ENCODE data around the gene RTN4IP1. TPM values are rescaled to one million over a fixed set of nuclear protein-coding genes. Genes with fewer than 3 reads are reported as not detected.

Gene RTN4IP1
- polyA plus RNA-seq, 1 donor from 2014 or later: 8.5 TPM

GRCh38 chr6:106546261-106546690 is 83.0 kb downstream of the RTN4IP1 start:
- Histone ChIP-seq H3K9me2 (ENCODE audit: insufficient read depth, low read length) (no peaks in the 10 kb centered on the region), H4K20me1 (ENCODE audit: insufficient read depth) (no peaks in the 10 kb centered on the region), H3K27me3 (ENCODE audit: insufficient read depth, low read depth, low read length) (no peaks in the 10 kb centered on the region), H3K9me3 (ENCODE audit: low read length) (no peaks in the 10 kb centered on the region), H3K4me2 (ENCODE audit: low read length) (no peak overlapping the region), H3K4me3 (ENCODE audit: low read length) (no peak overlapping the region), H3K79me2 (replicated peaks; ENCODE audit: insufficient read depth, low read length) (no peaks in the 10 kb centered on the region), H3K9ac (ENCODE audit: low read length) (no peak overlapping the region), H3K36me3 (ENCODE audit: insufficient read depth, low read length) (no peaks in the 10 kb centered on the region), H3K27ac (ENCODE audit: low read length) (no peak overlapping the region), H2AFZ (ENCODE audit: low read depth, low read length) (no peak overlapping the region), H3F3A (ENCODE audit: insufficient read depth, low read length, poor library complexity, severe bottlenecking) (no peaks in the 10 kb centered on the region)
- no peak for TF ChIP-seq SMC3 (conservative IDR thresholded peaks at IDR 0.05; ENCODE audit: poor library complexity)
- TF ChIP-seq CTCF (IDR thresholded peaks at IDR 0.05; ENCODE audit: poor library complexity, severe bottlenecking): no peak
- no peak for TF ChIP-seq REST (IDR thresholded peaks at IDR 0.05; ENCODE audit: borderline replicate concordance)
- no peak for TF ChIP-seq EP300 (conservative IDR thresholded peaks at IDR 0.05; ENCODE audit: poor library complexity, severe bottlenecking)
- TF ChIP-seq TAF1 (IDR thresholded peaks at IDR 0.05; ENCODE audit: low read depth): no peak
- no peak for TF ChIP-seq EZH2 (IDR thresholded peaks at IDR 0.05; ENCODE audit: borderline replicate concordance, insufficient read depth, low read length, poor library complexity, severe bottlenecking)
- no peak for TF ChIP-seq RAD21 (conservative IDR thresholded peaks at IDR 0.05)
- no peak for TF ChIP-seq MXI1 (conservative IDR thresholded peaks at IDR 0.05; ENCODE audit: poor library complexity, severe bottlenecking)
- TF ChIP-seq POLR2AphosphoS5 (IDR thresholded peaks at IDR 0.05): no peak

- H4K20me1 ChIP-seq (ENCODE audit: insufficient read depth): no peaks in the 10 kb centered on the region
- no peak overlapping the region for H3K4me2 ChIP-seq (ENCODE audit: low read length)
- no peaks in the 10 kb centered on the region for H3K79me2 ChIP-seq (replicated peaks; ENCODE audit: insufficient read depth, low read length)
- no peaks in the 10 kb centered on the region for H3K36me3 ChIP-seq (ENCODE audit: insufficient read depth, low read length)
- H3F3A ChIP-seq (ENCODE audit: insufficient read depth, low read length, poor library complexity, severe bottlenecking): no peaks in the 10 kb centered on the region
- no peak overlapping the region for H2AFZ ChIP-seq (ENCODE audit: low read depth, low read length)
- H3K9me2 ChIP-seq (ENCODE audit: insufficient read depth, low read length): no peaks in the 10 kb centered on the region
- TF ChIP-seq REST (IDR thresholded peaks at IDR 0.05; ENCODE audit: borderline replicate concordance): no peak
- TF ChIP-seq POLR2AphosphoS5 (IDR thresholded peaks at IDR 0.05): no peak
- TF ChIP-seq RAD21 (conservative IDR thresholded peaks at IDR 0.05): no peak
- no peak for TF ChIP-seq SMC3 (conservative IDR thresholded peaks at IDR 0.05; ENCODE audit: poor library complexity)
- TF ChIP-seq CTCF (IDR thresholded peaks at IDR 0.05; ENCODE audit: poor library complexity, severe bottlenecking): no peak
- no peak for TF ChIP-seq TAF1 (IDR thresholded peaks at IDR 0.05; ENCODE audit: low read depth)
- no peak for TF ChIP-seq EP300 (conservative IDR thresholded peaks at IDR 0.05; ENCODE audit: poor library complexity, severe bottlenecking)
- no peak for TF ChIP-seq MXI1 (conservative IDR thresholded peaks at IDR 0.05; ENCODE audit: poor library complexity, severe bottlenecking)
- no peak for TF ChIP-seq EZH2 (IDR thresholded peaks at IDR 0.05; ENCODE audit: borderline replicate concordance, insufficient read depth, low read length, poor library complexity, severe bottlenecking)
- no peak overlapping the region for H3K9ac ChIP-seq (ENCODE audit: low read length)
- H3K27me3 ChIP-seq (ENCODE audit: insufficient read depth, low read depth, low read length): no peaks in the 10 kb centered on the region
- no peaks in the 10 kb centered on the region for H3K9me3 ChIP-seq (ENCODE audit: low read length)
- H3K4me3 ChIP-seq (ENCODE audit: low read length): no peak overlapping the region
- no peak overlapping the region for H3K27ac ChIP-seq (ENCODE audit: low read length)
Measured at GRCh38 chr6:106540907-106541306, 88.4 kb downstream of the RTN4IP1 start.
